Nephron progenitor cell (in vitro differentiated cells): ENCODE results near the gene NEO1.

ENCODE experiments used
- DNase-seq: peaks from one replicate; pipeline ENCODE4 v3.0.0; 2021
- H3K27ac Mint-ChIP-seq: 2 replicates; pipeline ENCODE4 v1.8.0; 2021; ENCODE audit warnings: mild to moderate bottlenecking, moderate library complexity, mixed read lengths
- H3K27me3 Mint-ChIP-seq: 2 replicates; pipeline ENCODE4 v1.8.0; 2021; ENCODE audit warnings: mild to moderate bottlenecking, low read depth, mixed read lengths; ENCODE audit not compliant: poor library complexity
- H3K36me3 Mint-ChIP-seq: 2 replicates; pipeline ENCODE4 v1.8.0; 2021; ENCODE audit warnings: low read depth, mixed read lengths
- H3K4me1 Mint-ChIP-seq: 2 replicates; pipeline ENCODE4 v1.8.0; 2021; ENCODE audit warnings: mixed read lengths
- H3K4me3 Mint-ChIP-seq: 2 replicates; pipeline ENCODE4 v1.8.0; 2021; ENCODE audit warnings: mild to moderate bottlenecking, moderate library complexity, mixed read lengths
- H3K9me3 Mint-ChIP-seq: 2 replicates; pipeline ENCODE4 v1.8.0; 2021; ENCODE audit warnings: mild to moderate bottlenecking, moderate library complexity, mixed read lengths
- TF ChIP-seq, protein P1 (sequence below): fragments of 200-600 bp; sonication (generic); IDR thresholded peaks from 2 replicates; pipeline ENCODE4 v1.5.0; 2021; ENCODE audit warnings: antibody characterized with exemption

NEO1 gene

DNA sequence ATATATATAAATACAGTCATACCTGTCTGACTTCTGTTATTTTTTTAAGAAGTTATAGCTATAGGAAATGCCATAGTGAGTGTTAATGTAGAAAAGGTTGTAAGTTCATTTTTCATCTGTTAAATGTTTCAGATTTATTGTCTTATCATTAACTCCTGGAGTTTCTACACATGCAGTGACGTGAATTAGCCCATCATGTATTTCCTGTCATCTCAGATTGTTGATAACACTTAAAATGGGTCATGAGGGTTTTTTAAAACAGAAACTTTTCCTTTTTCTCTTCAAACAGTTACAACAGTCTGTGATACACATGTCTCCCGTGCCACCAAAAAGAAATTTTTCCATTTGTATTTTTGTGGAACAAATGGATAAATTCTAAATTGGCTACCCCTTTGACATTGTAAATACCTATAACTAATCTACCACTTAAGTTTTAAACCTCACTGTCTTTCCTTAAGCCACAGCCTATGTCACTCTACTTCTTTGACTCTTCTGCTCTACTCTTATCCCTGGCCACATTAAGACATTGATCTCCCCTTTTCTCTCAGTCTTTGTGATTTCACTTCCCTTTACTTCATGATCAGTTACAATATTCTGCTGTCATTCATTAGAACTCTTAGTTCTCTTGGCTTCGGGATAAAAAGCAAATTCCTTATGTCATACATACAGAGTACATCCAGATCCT is 89.1 kb downstream of the NEO1 start:
- DNase-seq = no peak
- Mint-ChIP-seq H3K4me3 (no peak overlapping the region), H3K27me3 (no peaks in the 10 kb centered on the region), H3K9me3 (no peaks in the 10 kb centered on the region), H3K27ac (no peak overlapping the region), H3K36me3 (peaks cover 62% of the 10 kb centered on the region), H3K4me1 (no peaks in the 10 kb centered on the region)
- TF ChIP-seq, protein P1, sequence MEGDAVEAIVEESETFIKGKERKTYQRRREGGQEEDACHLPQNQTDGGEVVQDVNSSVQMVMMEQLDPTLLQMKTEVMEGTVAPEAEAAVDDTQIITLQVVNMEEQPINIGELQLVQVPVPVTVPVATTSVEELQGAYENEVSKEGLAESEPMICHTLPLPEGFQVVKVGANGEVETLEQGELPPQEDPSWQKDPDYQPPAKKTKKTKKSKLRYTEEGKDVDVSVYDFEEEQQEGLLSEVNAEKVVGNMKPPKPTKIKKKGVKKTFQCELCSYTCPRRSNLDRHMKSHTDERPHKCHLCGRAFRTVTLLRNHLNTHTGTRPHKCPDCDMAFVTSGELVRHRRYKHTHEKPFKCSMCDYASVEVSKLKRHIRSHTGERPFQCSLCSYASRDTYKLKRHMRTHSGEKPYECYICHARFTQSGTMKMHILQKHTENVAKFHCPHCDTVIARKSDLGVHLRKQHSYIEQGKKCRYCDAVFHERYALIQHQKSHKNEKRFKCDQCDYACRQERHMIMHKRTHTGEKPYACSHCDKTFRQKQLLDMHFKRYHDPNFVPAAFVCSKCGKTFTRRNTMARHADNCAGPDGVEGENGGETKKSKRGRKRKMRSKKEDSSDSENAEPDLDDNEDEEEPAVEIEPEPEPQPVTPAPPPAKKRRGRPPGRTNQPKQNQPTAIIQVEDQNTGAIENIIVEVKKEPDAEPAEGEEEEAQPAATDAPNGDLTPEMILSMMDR = no peak

DNA sequence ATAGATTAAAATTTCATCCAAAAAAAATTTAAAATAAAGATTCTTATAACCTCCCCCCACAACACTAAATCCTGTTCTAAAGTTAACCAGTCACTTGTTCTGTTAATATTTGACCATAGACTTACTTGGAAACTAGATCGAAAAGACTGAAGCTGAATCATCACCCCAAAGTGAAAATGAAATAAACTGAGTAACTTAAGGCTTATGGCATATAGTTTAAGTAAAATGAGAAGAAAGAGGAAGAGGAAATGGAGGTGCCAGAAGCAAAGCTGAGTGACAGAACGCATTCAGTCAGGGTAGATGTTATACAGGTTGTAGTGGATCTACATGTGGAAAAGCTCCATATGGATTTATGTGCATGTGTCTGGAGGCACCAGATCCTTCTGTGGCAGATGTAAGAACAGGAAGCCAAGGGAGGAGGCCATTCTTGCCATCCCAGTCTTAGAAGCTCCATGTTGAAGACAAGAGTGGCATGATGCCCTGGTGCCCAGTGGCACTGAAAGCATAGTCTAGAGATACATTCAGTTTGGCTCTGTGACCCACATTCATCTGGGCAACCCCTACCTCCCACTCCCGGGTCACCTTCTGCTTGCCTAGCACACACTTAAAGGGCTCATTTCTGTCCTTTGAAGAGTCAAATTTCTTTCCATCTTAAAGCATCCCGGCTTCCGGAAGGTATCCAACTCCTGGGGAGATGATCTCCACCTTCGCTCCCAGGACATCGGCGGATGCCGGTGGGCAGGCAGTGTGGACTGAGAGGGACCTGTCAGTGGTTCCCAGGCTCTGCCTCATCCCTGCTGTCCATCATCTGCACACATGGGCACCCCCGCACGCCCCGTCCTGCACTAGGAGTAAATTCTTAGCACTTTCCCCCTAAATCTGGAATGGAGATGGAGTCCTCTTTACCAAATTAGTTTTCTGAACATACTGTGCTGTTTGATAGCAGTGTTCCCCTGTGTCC is 90.8 kb downstream of the NEO1 start:
- H3K27me3 Mint-ChIP-seq = no peaks in the 10 kb centered on the region
- TF ChIP-seq, protein P1 = no peak
- no peaks in the 10 kb centered on the region for H3K4me1 Mint-ChIP-seq
- DNase-seq = no peak
- no peak overlapping the region for H3K4me3 Mint-ChIP-seq
- no peaks in the 10 kb centered on the region for H3K9me3 Mint-ChIP-seq
- peaks cover 52% of the 10 kb centered on the region for H3K36me3 Mint-ChIP-seq
- no peak overlapping the region for H3K27ac Mint-ChIP-seq

DNA sequence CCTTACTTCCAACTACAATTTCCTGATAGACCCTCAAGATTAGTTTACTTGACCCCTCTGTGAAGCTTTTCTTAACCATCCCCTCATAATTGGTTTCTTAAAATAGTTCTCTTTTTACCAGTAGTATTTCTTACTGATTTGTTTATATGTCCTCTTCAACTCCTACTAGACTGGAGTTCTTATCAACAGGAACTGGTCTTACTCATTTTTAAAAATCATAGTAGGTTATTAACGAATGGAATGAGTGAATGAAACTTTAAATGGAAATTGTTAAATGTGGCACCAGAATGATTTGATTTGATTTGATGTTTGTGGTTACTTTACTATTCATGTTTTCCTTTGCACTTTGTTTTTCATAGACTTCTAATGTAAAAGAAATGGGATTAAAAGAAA is 91.5 kb downstream of the NEO1 start:
- H3K27me3 Mint-ChIP-seq = no peaks in the 10 kb centered on the region
- H3K36me3 Mint-ChIP-seq = peaks cover 53% of the 10 kb centered on the region
- H3K27ac Mint-ChIP-seq = no peak overlapping the region
- no peak overlapping the region for H3K4me3 Mint-ChIP-seq
- H3K9me3 Mint-ChIP-seq = no peaks in the 10 kb centered on the region
- TF ChIP-seq, protein P1 = no peak
- DNase-seq = no peak
- H3K4me1 Mint-ChIP-seq = no peaks in the 10 kb centered on the region

DNA sequence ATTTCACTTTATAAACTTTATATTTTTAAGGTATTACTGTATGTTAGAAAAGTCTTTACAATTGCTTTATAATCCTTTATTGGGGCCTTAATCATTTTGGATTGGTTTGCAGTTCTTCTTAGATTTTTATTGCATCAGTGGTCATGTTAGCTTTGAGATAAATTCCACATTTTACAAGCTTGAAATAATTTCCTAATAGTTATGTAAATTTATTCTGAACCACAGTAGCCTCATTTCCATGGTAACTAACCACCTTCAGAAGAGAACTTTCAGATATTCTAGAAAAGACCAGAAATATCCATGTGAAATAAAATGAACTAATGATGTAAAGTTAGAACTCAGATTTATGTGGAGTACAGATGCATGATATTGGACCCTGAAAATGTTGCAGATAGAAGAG is 94.2 kb downstream of the NEO1 start:
- H3K27me3 Mint-ChIP-seq = no peaks in the 10 kb centered on the region
- DNase-seq = no peak
- no peak overlapping the region for H3K27ac Mint-ChIP-seq
- TF ChIP-seq, protein P1 = no peak
- peaks cover 70% of the 10 kb centered on the region for H3K36me3 Mint-ChIP-seq
- H3K4me3 Mint-ChIP-seq = no peak overlapping the region
- no peaks in the 10 kb centered on the region for H3K4me1 Mint-ChIP-seq
- H3K9me3 Mint-ChIP-seq = peaks cover 9% of the 10 kb centered on the region

- DNase-seq = no peak
- Mint-ChIP-seq H3K27ac (no peak overlapping the region), H3K36me3 (peaks cover 78% of the 10 kb centered on the region), H3K27me3 (peaks cover 3% of the 10 kb centered on the region), H3K4me1 (no peaks in the 10 kb centered on the region), H3K9me3 (peaks cover 44% of the 10 kb centered on the region), H3K4me3 (no peak overlapping the region)
- TF ChIP-seq, protein P1 = no peak
These were observed 98.6 kb downstream of the NEO1 start for GRCh38 chr15:73150831-73151230.
